ENCODE measurements around the gene TMEM132E.
A peak's percentile ranks its signal among the peaks of the same experiment; 100 is the strongest.

DNA sequence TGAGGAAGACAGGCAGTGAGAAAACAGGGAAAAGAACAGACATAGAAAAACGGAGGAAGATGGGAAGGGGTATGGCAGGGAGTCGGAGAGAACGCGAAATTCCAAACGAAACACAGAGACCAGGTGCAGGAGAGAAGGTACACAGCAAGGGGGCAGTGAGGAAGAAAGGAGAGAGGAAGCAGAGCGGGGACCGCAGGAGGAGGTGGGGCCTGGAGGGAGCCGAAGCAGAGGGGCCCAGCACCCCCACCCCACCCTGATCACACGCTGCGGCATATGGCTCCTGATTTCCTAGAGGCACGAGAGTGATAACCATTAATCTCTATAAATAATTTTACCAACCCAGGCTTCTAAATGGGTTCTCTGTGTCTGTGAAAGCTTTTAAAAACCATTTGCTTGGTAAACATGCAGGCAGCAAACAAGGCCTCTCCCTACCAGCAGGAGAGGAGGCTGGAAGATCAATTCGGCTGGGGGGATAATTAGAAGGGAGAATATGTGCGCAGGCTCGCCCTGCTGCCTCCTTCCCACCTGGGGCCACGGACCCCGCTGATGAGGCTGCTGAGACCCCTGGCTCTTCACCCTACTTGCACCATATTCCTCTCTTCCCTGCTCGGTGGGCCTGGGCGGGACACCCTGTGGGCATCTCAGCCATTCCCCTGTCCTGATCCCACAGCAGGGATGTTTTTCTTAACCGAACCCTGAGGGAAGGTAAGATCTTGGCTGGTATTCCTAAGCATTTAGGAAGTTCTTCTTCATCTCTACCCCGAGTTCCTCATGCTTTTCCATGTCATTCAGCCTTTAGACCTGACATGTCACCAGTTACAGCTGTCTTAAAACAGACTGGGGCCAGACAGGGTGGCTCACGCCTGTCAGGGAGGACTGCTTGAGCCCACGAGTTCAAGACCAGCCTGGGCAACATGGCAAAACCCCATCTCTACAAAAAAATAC is 86.7 kb downstream of the TMEM132E start:
- TF ChIP-seq CTCF (conservative IDR thresholded peaks at IDR 0.05; ENCODE audit: low read depth in 2 of 2) (peak; percentile 36 to 46), EZH2 (IDR thresholded peaks at IDR 0.05; ENCODE audit: low read depth, unreplicated experiment) (no peak), REST (IDR thresholded peaks at IDR 0.05; ENCODE audit: unreplicated experiment) (no peak)
